Endothelial cell of hepatic sinusoid (primary cell): ENCODE results near the gene ADAMTSL4.
"Not testable (repeated sequence)": the region's sequence is repeated elsewhere in the genome, so short reads cannot be mapped to it uniquely, and the experiment has no call there.

Experiments used
- in situ Hi-C: cut with HindIII; loops from 2 replicates; pipeline ENCODE4 v1.10.0; 2017; ENCODE audit warnings: low sequenced_read_pairs

The ADAMTSL4 gene

GRCh38 chr1:150580966-150581365, 31.8 kb downstream of the ADAMTSL4 start:
- in situ Hi-C loops: not testable (repeated sequence)

DNA sequence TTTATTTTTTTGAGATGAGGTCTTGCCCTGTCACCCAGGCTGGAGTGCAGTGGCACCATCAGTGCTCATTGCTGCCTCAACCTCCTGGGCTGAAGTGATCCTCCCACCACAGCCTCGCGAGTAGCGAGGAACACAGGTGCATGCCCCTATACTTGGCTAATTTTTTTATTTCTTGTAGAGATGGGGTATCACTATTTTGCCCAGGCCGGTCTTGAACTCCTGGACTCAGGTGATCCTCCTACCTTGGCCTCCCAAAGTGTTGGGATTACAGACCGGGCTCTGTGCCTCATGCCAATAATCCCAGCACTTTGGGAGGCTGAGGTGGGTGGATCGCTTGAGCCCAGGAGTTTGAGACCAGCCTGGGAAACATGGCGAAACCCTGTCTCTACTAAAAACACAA, 32.2 kb downstream of the ADAMTSL4 start:
- in situ Hi-C loops: not testable (repeated sequence)

DNA sequence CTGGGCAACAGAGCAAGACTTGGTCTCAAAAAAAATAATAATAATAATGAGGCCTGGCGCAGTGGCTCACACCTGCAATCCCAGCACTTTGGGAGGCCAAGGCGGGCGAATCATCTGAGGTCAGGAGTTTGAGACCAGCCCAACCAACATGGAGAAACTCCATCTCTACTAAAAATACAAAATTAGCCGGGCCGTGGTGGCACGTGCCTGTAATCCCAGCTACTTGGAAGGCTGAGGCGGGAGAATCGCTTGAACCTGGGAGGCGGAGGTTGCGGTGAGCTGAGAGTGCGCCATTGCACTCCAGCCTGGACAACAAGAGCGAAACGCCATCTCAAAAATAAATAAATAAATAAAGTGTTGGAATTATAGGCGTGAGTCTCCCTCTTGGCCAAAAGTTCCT, 32.8 kb downstream of the ADAMTSL4 start:
- in situ Hi-C loops: not testable (repeated sequence)

DNA sequence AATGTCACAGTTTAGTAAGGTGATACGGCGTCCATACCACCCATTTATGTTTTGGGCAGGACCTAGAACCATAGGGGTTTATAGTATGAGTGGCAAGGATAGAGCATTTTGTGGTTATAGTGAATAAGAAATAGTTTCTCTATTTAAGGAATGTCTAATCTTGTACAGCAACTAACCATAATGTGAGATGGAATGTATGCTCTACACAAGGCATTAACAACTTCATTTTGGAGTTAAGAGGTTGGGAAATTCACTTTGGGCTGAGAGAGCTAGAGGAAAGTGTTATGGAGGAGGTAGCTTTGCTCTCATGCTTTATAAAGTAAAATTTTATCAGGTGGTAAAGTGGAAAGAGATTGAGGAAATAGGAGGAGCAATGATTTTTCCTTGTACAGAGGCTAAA, 33.2 kb downstream of the ADAMTSL4 start:
- in situ Hi-C loops: no loop called here

DNA sequence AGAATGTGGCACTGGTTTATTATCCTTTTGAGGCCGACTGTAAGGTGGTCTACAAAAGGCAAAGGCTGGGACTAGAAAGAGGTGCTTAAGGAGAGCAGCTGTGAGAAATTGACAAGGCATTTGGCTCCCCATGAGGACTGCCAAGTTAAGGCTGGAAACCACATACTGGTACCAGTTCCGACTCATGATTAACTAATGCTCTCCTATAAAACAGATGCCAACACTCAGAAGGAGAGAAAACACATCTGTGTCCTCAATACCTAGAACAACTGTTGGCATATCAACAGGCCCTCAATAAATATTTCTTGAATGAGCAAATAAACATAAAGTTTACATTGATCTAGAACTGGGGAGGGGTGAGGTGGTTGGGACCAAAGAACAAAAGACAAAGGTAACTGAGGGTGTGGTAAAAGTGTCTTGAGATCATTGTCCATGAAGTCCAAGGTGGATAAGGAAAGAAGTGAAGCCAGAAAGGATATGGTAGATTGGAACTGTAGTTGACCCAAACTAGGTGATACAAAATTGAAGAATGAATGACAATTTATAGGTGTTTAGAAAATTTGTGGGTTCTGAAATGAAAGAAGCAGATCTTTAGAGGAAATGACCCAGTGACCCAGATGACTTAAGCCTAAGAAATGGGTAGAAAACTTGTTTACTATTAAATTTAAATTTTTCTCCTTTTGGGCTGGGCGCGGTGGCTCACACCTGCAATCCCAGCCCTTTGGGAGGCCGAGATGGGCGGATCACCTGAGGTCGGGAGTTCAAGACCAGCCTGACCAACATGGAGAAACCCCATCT, 47.1 kb downstream of the ADAMTSL4 start:
- in situ Hi-C loops: no loop called here

DNA sequence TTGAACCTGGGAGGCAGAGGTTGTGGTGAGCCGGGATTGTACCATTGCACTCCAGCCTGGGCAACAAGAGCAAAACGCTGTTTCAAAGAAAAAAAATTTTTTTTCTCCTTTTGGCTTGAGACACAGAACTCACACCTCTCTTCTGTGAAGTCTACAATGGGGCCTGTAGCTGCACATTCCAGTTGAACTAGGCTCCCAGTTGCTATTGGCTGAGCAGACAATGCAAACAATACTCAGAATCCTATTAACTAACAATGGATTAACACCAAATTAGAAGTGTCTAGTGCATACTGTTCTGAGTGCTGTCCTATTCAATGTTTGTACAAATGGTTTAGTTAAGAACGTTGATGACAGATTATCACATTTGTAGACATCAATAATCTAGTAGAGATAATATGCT, 47.8 kb downstream of the ADAMTSL4 start:
- in situ Hi-C loops: no loop called here

GRCh38 chr1:150598346-150598745, 49.1 kb downstream of the ADAMTSL4 start:
- in situ Hi-C loops: not testable (repeated sequence)

DNA sequence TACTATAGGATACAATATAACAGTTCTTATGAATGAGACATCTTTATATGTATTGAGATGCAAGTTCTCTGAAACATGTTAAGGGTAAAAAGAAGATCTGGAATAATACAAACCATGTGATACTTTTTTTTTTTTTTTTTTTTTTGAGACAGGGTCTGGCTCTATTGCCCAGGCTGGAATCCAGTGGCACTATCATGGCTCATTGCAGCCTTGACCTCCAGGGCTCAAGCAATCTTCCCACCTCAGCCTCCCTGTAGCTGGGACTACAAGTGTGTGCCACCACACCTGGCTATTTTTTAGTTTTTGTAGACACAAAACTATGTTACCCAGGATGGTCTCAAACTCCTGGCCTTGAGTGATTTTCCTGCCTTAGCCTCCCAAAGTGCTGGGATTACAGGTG, 52.3 kb downstream of the ADAMTSL4 start:
- in situ Hi-C loops: no loop called here

DNA sequence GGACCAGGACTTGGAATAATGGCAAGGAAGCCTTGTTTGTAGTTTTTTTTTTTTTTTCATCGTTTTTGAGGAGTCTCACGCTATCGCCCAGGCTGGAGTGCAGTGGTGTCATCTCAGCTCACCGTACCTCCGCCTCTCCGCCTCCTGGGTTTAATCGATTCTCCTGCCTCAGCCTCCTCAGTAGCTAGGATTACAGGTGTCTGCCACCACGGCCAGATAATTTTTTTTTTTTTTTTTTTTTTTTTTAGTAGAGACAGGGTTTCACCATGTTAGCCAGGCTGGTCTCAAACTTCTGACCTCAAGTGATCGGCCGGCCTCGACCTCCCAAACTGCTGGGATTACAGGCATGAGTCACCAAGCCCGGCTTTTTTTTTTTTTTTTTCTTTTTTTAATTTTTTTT, 53.2 kb downstream of the ADAMTSL4 start:
- in situ Hi-C loops: not testable (repeated sequence)

- in situ Hi-C loops: no loop called here
Observed at GRCh38 chr1:150603711-150604110, 54.5 kb downstream of the ADAMTSL4 start.

DNA sequence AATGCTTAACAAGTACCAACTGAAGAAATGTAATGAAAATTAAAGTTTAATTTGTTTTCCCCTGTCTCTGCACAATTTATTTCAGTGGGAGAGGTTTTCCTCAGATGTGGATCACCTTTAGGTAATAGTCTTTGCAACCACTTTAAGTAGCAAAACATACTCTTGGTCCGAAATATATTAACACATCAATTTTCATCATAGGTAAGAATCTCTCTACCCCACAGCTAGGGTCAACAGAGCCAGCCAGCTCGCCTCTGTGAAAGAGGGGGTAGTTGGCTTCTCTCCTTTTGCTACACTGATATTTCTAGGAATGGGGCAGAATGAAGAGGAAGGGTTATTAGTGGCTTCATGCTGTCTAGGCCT, 55.0 kb downstream of the ADAMTSL4 start:
- in situ Hi-C loops: no loop called here

DNA sequence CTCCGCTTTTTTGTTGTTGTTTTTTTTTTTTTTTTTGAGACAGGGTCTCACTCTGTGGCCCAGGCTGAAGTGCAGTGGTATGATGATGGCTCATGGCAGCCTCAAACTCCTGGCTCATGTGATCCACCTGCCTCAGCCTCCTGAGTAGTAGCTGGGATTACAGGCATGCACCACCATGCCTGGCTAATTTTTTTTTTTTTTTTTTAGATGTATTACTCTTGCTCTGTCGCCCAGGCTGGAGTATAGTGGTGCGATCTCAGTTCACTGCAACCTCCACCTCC, 56.2 kb downstream of the ADAMTSL4 start:
- in situ Hi-C loops: not testable (repeated sequence)

GRCh38 chr1:150606463-150607142, 57.4 kb downstream of the ADAMTSL4 start:
- in situ Hi-C loops: no loop called here

- in situ Hi-C loops: no loop called here
Observed at GRCh38 chr1:150609732-150610131, 60.5 kb downstream of the ADAMTSL4 start.
